Fibroblast of skin of abdomen (primary cell): ENCODE data around the gene NRDC. TPM values are rescaled to one million over a fixed set of nuclear protein-coding genes. Genes with fewer than 3 reads are reported as not detected.
"Not testable (repeated sequence)": the region's sequence is repeated elsewhere in the genome, so short reads cannot be mapped to it uniquely, and the experiment has no call there.

Experiments
- DNase-seq: peaks from one replicate; pipeline ENCODE4 v3.0.0-alpha.2; 2013
- polyA plus RNA-seq, 2 experiments: library from polyadenylated mRNA; unstranded; fragments of 120-200 nt; gene quantifications; one replicate each; pipeline ENCODE4 v1.2.1, GENCODE V29; 2013; ENCODE audit not compliant: insufficient read length in 2 of 2

The NRDC gene
- 159 TPM for polyA plus RNA-seq (2013, experiment 1 of 2; ENCODE audit: insufficient read length)
- polyA plus RNA-seq (2013, experiment 2 of 2; ENCODE audit: insufficient read length): 159 TPM

- DNase-seq: peak; percentile 100
Observed at GRCh38 chr1:51878616-51879336, at the start of gene NRDC. Gene NRDC, minus strand, starts transcription at chr1:51878727. Its CDS starts 112 bp downstream, at chr1:51878615.

- peak; percentile 72 for DNase-seq
Observed at GRCh38 chr1:51927029-51927428, 48.5 kb upstream of the NRDC start.

GRCh38 chr1:51926171-51926812, 47.8 kb upstream of the NRDC start:
- DNase-seq: peak; percentile 69

GRCh38 chr1:51924455-51924854, 45.9 kb upstream of the NRDC start:
- DNase-seq: peak; percentile 87

GRCh38 chr1:51922040-51922439, 43.5 kb upstream of the NRDC start:
- DNase-seq: no peak

- no peak for DNase-seq
Observed at GRCh38 chr1:51920130-51920529, 41.6 kb upstream of the NRDC start.

GRCh38 chr1:51919684-51920083, 41.2 kb upstream of the NRDC start:
- no peak for DNase-seq

- peak; percentile 74 for DNase-seq
Observed at GRCh38 chr1:51916587-51917405, 38.3 kb upstream of the NRDC start.

- DNase-seq: no peak
Observed at GRCh38 chr1:51915951-51916350, 37.4 kb upstream of the NRDC start.

- DNase-seq: no peak
Observed at GRCh38 chr1:51912881-51913280, 34.4 kb upstream of the NRDC start.

- DNase-seq: no peak
Observed at GRCh38 chr1:51910221-51911000, 31.9 kb upstream of the NRDC start.

- DNase-seq: no peak
Observed at GRCh38 chr1:51908499-51908898, 30.0 kb upstream of the NRDC start.

GRCh38 chr1:51907079-51907702, 28.7 kb upstream of the NRDC start:
- DNase-seq: no peak

- peak; percentile 56 for DNase-seq
Observed at GRCh38 chr1:51906306-51907078, 28.0 kb upstream of the NRDC start.

GRCh38 chr1:51902456-51902855, 23.9 kb upstream of the NRDC start:
- DNase-seq: no peak

- DNase-seq: no peak
Observed at GRCh38 chr1:51901151-51901550, 22.6 kb upstream of the NRDC start.

GRCh38 chr1:51899022-51899421, 20.5 kb upstream of the NRDC start:
- DNase-seq: no peak

GRCh38 chr1:51898090-51898734, 19.7 kb upstream of the NRDC start:
- peak; percentile 98 for DNase-seq

- peak; percentile 97 for DNase-seq
Observed at GRCh38 chr1:51897699-51898031, 19.1 kb upstream of the NRDC start.

- DNase-seq: not testable (repeated sequence)
Observed at GRCh38 chr1:51894748-51895147, 16.2 kb upstream of the NRDC start.

- DNase-seq: no peak
Observed at GRCh38 chr1:51878308-51878615, 265 bp downstream of the NRDC start.
